RWPE1 (cell line): ENCODE measurements around the gene GPR137B.
"Not testable (repeated sequence)": the region's sequence is repeated elsewhere in the genome, so short reads cannot be mapped to it uniquely, and the experiment has no call there.

Experiments used
- CTCF ChIA-PET: fragments of 350-600 bp; sonication (Branson Sonifier 250); formaldehyde crosslinking; extraction: SDS; loops from one replicate; lab custom pipeline; 2021; lab: Yijun Ruan, JAX
- POLR2A ChIA-PET: fragments of 400-600 bp; formaldehyde crosslinking; extraction: SDS; loops from one replicate; lab custom pipeline; 2020; ENCODE audit warnings: antibody characterized with exemption; ENCODE audit not compliant: low non-redundant PET; lab: Yijun Ruan, JAX
- DNase-seq: peaks from one replicate; pipeline ENCODE4 v3.0.0; 2012; ENCODE audit warnings: low spot score
- H3K27ac ChIP-seq: fragments of 450-650 bp; 2 replicates; pipeline ENCODE4 v1.5.1; 2017
- CTCF ChIP-seq: fragments of 450-650 bp; conservative IDR thresholded peaks from 2 replicates; pipeline ENCODE4 v1.5.1; 2017; ENCODE audit warnings: low read depth, mild to moderate bottlenecking

Gene GPR137B

DNA sequence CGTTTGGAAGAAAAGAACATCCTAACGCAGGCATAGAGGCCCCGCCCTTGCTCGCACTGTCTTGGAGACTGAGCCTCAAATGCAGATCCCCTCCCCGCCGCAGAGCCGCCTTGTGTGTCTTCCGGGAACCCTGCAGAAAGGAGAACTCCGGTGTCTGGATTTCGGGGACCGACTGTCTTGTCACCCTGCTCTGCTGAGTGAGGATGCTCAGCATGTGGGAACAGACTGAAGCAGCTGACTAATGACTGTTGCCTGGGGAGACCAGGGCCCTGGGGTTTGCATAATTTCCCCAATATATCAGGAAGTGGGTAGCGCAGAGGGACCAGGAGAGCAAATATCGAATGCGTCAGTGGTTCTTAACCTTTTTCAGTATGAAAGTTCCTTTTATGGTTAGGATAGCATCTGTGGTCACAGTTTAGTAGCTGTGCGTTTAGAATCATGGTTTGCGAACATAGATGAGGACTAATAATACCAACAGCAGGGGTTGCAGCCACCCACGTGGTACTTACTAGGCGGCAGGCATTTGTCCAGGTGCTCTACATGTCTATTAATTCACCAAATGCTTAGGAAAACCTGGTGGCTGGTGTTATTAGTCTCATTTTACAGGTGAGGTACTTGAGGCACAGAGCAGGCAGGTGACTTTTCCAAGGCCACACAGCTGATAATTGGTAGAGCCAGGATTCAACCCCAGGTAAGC lies 14.3 kb downstream of the GPR137B start:
- ChIA-PET POLR2A (interaction anchor here (0.6 kb wide), 1 partner anchor 444 kb away, joined by 6 read pairs; no protein-coding TSS in a partner anchor), CTCF (no interaction called here)
- no peak overlapping the region for H3K27ac ChIP-seq
- no peak for TF ChIP-seq CTCF
- DNase-seq, result no peak

- H3K27ac ChIP-seq, POLR2A ChIA-PET, DNase-seq: not testable (repeated sequence)
- CTCF ChIA-PET, result interaction anchor here (1.4 kb wide), 1 partner anchor 9 kb away, joined by 4 read pairs; no protein-coding TSS in a partner anchor
Measured at GRCh38 chr1:236158072-236158471, 15.7 kb downstream of the GPR137B start.

DNA sequence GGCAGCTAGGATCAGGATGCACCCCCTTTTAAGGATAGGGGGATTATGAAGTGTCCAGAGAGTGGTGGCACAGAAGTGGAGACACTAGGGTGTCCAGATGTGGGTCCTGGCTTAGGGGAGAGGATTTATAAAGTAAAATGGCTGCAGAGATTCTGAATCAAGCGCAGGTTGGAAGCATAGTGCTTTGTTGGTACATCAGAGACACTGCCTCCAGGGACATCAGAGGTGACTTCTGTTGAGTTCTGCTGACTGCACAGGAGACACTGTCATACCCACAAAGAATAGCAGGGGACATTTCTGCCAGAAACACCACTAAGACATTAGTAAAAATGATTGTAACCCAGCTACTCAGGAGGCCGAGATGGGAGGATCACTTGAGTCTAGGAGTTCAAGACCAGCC lies 16.4 kb downstream of the GPR137B start:
- no peak overlapping the region for H3K27ac ChIP-seq
- POLR2A ChIA-PET, result no interaction called here
- no peak for TF ChIP-seq CTCF
- CTCF ChIA-PET, result interaction anchor here (1.4 kb wide), 1 partner anchor 10 kb away, joined by 4 read pairs; no protein-coding TSS in a partner anchor
- no peak for DNase-seq

DNA sequence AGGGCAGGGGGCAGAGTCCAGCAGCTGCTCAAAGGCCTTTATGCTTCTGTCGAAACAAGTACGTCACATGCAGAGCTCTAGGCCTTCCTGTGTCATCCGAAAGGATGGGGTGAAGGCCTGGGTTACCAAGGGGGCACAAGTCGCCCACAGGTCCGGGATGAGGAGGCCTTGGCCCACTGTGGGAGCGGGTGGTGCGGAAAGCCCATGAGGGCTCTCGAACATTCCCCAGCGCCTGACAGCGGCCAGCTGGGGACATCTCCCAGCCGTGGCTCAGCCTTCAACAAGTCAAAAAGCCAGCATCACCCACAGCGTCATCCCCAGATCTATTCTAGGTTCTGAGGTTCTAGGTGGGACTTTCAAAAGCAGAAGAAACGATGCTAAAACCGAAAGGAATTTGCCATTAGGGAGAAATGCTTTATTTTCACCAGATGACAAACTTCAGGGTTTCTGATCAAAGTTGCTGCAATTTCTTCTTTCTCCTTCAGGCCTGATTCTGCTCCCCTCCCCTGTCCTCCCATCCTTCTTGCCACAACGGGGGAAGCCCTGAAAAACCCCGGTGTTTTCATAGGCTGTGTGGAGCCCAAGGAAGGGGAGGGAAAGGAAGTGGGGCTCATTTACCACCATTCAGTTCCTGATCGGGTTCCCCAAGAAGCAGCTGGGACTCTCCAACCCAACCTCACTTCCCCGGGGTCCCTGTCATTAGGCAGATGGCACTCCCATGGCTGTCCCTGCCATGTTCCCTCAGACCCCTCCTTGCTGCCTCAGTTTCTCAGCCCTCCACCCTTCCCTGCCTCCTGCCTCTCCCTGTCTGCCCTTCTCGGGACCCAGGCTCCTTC lies 17.6 kb downstream of the GPR137B start:
- no peak overlapping the region for H3K27ac ChIP-seq
- no peak for TF ChIP-seq CTCF
- ChIA-PET CTCF (no interaction called here), POLR2A (no interaction called here)
- DNase-seq, result no peak

DNA sequence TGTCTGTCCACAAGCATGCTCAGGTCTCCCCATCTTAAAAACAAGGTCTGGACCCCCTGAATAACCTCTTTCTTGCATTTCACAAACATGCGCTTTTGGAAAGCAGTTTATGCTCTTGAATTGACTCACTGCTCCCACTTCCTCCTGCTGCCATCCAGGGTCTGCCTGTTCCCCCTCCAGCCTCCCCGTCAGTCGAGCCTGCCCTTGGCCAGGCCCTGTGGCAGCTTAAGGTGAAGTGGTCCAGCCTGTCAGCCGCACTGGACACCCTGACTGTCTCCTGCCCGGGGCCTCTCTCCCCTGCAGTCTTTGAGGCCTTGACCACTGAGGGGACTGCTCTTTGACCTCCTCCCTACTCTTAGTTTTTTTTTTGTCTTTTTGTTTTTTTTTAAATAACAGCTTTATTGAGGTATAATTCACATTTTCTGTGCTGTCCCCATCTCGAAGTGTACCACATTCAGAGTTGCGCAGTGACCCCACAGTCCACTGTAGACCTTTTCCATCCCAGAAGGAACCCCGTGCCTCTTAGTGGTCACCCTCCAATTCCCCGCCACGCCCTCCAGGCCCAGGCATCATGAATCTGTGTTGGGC lies 18.3 kb downstream of the GPR137B start:
- POLR2A ChIA-PET, result no interaction called here
- CTCF ChIA-PET, result no interaction called here

DNA sequence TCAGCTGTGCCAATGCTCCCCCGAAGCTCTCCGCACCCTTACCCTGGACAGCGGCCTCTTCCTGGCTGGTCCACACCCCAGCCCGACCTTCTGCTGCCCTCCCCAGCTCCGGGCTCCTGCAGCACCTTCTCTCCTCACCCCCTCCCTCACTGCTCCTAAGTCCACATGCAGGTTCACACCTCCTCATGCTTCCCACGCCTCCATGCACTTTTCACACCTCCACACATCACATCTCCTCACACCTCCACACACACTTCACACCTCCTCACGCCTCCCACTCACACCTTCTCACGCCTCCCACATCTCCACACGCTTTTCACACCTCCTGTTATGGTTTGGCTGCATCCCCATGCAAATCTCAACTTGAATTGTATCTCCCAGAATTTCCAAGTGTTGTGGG lies 18.9 kb downstream of the GPR137B start:
- CTCF ChIA-PET, result no interaction called here
- DNase-seq, result no peak
- no peak overlapping the region for H3K27ac ChIP-seq
- POLR2A ChIA-PET, result no interaction called here
- no peak for TF ChIP-seq CTCF

More for the DNA sequence above, 18.3 kb downstream of the GPR137B start:
- no peak for TF ChIP-seq CTCF
- H3K27ac ChIP-seq, result no peak overlapping the region
- DNase-seq, result no peak

DNA sequence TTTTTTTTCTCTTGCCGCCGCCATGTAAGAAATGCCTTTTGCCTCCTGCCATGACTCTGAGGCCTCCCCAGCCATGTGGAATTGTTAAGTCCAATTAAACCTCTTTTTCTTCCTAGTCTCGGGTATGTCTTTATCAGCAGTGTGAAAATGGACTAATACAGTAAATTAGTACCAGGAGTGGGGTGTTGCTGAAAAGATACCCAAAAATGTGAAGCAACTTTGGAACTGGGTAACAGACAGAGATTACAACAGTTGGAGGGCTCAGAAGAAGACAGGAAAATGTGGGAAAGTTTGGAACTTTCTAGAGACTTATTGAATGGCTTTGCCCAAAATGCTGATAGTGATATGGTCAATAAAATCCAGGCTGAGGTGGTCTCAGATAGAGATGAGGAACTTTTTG lies 19.4 kb downstream of the GPR137B start:
- POLR2A ChIA-PET, CTCF ChIA-PET, H3K27ac ChIP-seq, DNase-seq: not testable (repeated sequence)
